DMS114 treated with DMSO at 0.1 percent for 48 hours (cell line): ENCODE data around the gene KLRF1.

ENCODE experiments used
- DNase-seq: peaks from one replicate; lab custom pipeline; 2025; ENCODE audit not compliant: unreplicated experiment; lab: John Stamatoyannopoulos, UW

KLRF1 gene

GRCh38 chr12:9827209-9827888 is at the start of gene KLRF1:
Gene KLRF1, plus strand, starts transcription at chr12:9827481. Its CDS starts 64 bp downstream, at chr12:9827545.
- no peak for DNase-seq

- DNase-seq = no peak
These were observed 48.1 kb upstream of the KLRF1 start for GRCh38 chr12:9779209-9779608.

- DNase-seq = no peak
These were observed 45.9 kb upstream of the KLRF1 start for GRCh38 chr12:9781360-9781759.

GRCh38 chr12:9782547-9783382 is 44.5 kb upstream of the KLRF1 start:
- no peak for DNase-seq

GRCh38 chr12:9784326-9784725 is 43.0 kb upstream of the KLRF1 start:
- no peak for DNase-seq

GRCh38 chr12:9784816-9785215 is 42.5 kb upstream of the KLRF1 start:
- DNase-seq = no peak

- DNase-seq = no peak
These were observed 40.3 kb upstream of the KLRF1 start for GRCh38 chr12:9786726-9787717.

- DNase-seq = no peak
These were observed 34.9 kb upstream of the KLRF1 start for GRCh38 chr12:9792185-9792900.

GRCh38 chr12:9792961-9793617 is 34.2 kb upstream of the KLRF1 start:
- DNase-seq = no peak

GRCh38 chr12:9793779-9794395 is 33.4 kb upstream of the KLRF1 start:
- no peak for DNase-seq

- no peak for DNase-seq
These were observed 32.7 kb upstream of the KLRF1 start for GRCh38 chr12:9794484-9795093.

GRCh38 chr12:9795945-9796344 is 31.3 kb upstream of the KLRF1 start:
- no peak for DNase-seq

- DNase-seq = no peak
These were observed 30.9 kb upstream of the KLRF1 start for GRCh38 chr12:9796346-9796745.

GRCh38 chr12:9796971-9797370 is 30.3 kb upstream of the KLRF1 start:
- DNase-seq = no peak

GRCh38 chr12:9797722-9798619 is 29.3 kb upstream of the KLRF1 start:
- DNase-seq = no peak

- DNase-seq = no peak
These were observed 27.3 kb upstream of the KLRF1 start for GRCh38 chr12:9799961-9800360.

- DNase-seq = no peak
These were observed 21.4 kb upstream of the KLRF1 start for GRCh38 chr12:9805883-9806282.

- no peak for DNase-seq
These were observed 20.6 kb upstream of the KLRF1 start for GRCh38 chr12:9806714-9807113.
